CD4-positive, alpha-beta T cell treated with Interleukin-4 for 1 hour (primary cell): ENCODE results near the gene C10orf88.
"Not testable (repeated sequence)": the region's sequence is repeated elsewhere in the genome, so short reads cannot be mapped to it uniquely, and the experiment has no call there.

ENCODE experiments used
- DNase-seq, 2 donors: peaks; one replicate each; pipeline ENCODE4 v3.0.0-alpha.2; 2020 to 2022

C10orf88 gene

DNA sequence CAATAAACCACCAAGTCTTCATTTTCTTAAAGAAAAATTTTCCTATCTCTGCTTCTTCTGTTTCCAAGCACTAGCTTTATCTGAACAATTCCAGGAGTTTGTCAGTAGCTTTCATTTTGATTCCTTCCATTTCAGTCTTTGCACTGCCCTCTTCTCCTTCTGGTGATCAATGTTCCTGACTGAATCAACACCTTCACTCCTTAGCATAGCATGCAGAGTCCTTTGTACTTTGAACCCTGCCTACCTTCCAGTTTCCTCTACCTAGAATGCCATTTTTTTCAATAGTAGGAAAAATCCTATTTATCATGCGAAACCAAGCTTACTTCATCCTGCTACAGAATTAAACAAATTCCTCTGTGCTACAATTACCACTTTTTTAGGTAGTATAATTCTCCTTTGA is 1.9 kb upstream of the C10orf88 start:
- DNase-seq = no peak

GRCh38 chr10:122954731-122955050 is 664 bp upstream of the C10orf88 start:
- DNase-seq = no peak

GRCh38 chr10:122949296-122949695 is 4.7 kb downstream of the C10orf88 start:
- DNase-seq = no peak

DNA sequence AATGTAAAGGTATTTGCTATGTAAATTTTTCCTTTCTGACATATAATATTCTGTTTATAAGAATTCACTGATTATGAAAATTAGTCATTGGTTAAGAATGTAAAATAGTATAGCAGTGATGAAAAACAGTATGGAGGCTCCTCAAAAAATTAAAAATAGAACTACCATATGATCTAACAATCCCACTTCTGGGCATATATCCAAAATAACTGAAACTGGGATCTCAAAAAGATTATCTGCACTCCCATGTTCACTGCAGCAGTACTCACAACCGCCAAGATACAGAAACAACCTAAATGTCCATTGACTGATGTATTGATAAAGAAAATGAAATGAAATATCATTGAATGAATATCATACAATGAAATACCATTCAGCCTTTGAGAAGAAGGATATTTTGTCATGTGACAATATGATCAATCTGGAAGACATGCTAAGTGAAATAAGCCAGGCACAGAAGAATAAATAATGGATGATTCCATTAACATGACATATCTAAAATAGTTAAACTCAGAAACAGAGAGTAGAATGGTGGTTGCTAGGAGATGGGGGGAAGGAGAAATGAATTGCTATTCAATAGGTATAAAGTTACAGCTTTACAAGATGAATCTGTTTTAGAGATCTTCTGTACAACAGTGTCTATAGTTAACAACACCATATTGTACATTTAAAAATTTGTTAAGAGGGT is 14.0 kb downstream of the C10orf88 start:
- DNase-seq = no peak

- no peak for DNase-seq
Measured at GRCh38 chr10:122939133-122939855, 14.7 kb downstream of the C10orf88 start.

- no peak for DNase-seq
Measured at GRCh38 chr10:122931088-122931906, 22.7 kb downstream of the C10orf88 start.

DNA sequence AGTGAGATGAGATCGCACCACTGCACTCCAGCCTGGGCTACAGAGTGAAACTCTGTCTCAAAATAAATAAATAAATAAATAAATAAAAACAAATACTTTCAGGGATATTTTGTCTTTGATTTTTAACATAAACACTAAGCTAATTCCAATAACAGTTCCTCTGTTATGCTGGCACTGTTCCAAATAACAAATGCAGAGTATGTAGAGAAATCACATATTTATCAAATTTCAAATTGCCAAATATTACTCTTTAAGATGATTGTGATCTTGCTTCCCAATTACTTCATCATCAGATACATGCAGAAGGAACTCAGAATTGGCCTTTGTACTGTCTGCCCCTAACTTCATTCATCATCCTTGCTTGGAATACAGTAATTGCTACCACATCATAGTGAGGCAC is 23.9 kb downstream of the C10orf88 start:
- DNase-seq = no peak

GRCh38 chr10:122915700-122916099 is 38.3 kb downstream of the C10orf88 start:
- no peak for DNase-seq

DNA sequence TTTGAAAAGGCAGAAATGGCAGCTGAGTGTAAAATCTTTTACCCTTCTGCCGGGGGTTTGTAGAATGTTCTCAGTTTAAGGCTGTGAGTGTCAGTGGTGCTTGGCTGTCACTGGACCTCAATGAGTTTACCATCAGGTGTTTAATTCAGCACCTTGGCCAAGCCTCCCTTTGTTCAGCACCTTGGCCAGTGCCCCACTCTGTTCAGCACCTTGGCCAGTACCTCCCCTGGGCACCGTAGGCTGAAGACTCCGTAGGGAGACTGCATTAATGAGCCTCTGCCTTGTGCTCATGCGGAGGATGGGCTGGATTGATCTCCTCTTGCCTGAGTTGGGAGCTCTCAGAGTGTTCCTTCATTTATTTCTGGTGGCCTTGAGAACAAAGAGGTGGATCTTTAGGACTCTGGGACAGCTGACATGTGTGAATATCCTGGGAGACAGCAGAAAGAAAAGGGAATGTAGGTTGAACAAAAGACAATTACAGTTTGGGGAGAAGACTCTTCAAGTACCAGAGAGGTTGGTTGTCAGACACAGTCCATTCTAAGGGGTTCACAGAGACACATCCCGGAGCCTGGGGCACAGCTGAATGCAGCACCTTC is 42.0 kb downstream of the C10orf88 start:
- DNase-seq = peak; percentile 15 to 32

DNA sequence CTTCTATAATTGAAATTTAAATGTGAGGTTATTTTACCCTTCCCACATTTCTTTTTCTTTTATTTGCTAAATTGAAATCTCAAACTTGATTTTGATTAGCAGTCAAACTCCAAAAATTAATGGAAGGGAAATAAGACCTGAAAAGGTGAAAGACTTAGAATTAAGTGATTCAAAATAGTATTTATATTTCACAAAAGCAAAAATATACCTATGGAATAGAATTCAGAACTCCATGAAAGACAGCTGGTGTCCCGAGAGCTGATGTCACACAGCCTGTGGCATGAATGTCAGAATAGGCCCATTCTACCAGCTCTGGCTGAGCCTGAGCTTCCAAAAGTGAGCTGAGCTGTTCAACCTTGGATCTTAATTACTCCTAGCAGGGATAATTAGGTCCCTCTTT is 43.7 kb downstream of the C10orf88 start, which contains the start of gene FAM24A:
FAM24A (plus strand) TSS at position 301 of the 400 bp plus-strand sequence. CDS start 1,025 bp downstream, outside the sequence.
- DNase-seq = no peak

- not testable (repeated sequence) for DNase-seq
Measured at GRCh38 chr10:122903861-122904260, 50.2 kb downstream of the C10orf88 start.

DNA sequence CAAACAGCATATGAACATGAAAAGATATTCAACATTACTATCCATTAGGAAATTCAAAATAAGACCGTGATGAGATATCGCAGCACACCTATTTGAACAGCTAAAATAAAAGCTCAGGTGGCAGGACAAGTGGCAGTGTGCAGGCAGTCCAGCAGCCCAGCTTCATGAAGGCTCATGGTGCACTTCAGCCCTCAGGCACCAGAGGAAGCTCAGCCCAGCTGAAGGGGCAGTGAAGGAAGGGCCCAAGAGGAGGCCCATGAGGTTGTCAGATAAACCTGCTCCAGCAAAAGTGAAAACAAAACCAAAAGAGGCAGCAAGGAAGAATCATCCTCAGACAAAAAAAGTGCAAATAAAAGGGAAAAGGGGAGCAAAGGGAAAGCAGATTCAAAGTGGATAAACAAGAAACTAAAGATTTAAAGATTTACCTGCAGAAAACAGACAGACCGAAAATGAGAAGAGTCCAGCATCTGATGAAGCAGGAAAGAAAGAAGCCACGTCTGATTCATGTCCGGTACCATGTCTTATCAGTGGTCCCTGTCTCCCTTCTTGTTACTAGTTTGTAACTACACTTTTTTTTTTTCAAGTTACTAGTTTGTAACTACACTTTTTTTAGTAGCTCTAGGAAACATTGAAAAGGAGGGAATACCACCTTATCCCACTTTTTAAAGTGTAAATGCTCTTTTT is 59.6 kb downstream of the C10orf88 start:
- no peak for DNase-seq

DNA sequence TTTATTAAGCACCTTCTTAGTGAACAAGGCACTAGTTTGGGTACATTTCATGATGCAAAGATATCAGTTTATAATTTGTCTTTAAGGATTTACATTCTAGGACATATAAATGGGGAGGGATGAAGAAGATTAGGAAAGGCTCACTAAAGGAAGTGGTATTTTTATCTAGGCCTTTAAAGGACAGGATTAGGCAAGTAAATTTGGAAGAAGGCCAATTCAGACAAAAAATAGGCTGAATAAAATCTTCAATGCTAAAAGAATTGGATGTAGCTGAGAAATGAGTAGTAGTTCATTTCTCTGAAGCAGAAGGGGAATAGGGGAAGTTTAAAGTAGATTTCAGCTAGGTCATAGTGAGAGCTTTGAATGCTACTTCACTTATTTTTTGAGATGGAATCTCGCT is 69.9 kb downstream of the C10orf88 start:
- no peak for DNase-seq

GRCh38 chr10:122882766-122883165 is 71.3 kb downstream of the C10orf88 start:
- DNase-seq = no peak
